GM10847 (cell line): ENCODE results near the gene ZMPSTE24.

Source experiments
- POLR2A ChIP-seq: IDR thresholded peaks from 2 replicates; pipeline ENCODE4 v1.6.1; 2011; ENCODE audit not compliant: insufficient read length; ENCODE audit errors: extremely low read depth

ZMPSTE24 gene

DNA sequence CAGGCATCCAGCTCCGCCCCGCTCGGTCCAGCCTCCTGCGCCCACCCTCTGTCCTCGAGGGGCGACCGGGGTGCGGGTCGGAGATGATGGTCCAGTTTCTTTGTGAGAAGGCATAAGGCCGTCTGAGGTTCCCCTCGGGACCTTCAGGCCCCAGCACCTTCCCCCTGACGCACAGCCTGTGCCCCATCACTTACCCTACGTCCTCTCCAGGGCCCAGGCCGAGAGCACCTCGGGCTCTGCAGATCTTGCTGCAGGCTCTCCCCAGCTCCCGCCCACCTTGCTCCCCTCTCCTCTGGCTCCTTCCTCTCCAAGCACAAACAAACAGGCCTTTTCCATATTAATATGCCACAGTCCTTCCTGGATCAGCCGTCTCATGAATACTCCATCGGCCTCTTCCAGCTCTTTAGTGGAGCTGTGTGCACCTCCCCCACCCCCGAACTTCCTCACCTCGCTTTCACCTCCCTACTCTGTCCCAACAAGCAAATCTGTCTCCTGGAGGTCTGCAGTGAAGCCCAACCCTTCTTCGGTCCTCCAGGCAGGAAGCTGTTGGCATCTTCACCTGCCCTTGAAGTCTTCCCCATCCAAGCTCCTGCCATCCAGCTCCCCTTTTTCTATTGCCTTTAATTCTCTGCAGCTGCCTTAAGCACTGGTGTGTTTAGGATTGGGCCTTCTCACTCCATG is 59.5 kb downstream of the ZMPSTE24 start:
- no peak for TF ChIP-seq POLR2A

DNA sequence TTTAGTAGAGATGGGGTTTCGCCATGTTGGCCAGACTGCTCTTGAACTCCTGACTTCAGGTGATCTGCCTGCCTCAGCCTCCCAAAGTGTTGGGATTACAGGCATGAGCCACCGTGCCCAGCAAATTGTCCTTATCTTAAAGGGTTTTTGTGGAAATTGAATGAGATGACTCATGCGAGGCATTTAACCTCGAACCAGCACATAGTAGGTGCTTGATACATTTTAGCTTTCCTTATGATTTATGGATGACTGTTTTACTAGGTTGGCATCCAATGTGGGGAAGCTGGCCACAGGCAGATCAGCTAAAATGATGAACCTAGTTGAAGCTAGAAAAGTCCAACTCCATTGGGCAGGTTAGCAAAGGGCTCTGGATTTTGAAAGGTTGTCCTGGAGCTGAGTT is 60.4 kb downstream of the ZMPSTE24 start:
- no peak for TF ChIP-seq POLR2A

- no peak for TF ChIP-seq POLR2A
These were observed 61.1 kb downstream of the ZMPSTE24 start for GRCh38 chr1:40318970-40319621.

GRCh38 chr1:40332695-40333094 is 74.7 kb downstream of the ZMPSTE24 start:
- no peak for TF ChIP-seq POLR2A

- TF ChIP-seq POLR2A, result no peak
These were observed 79.4 kb downstream of the ZMPSTE24 start for GRCh38 chr1:40337443-40337842.

DNA sequence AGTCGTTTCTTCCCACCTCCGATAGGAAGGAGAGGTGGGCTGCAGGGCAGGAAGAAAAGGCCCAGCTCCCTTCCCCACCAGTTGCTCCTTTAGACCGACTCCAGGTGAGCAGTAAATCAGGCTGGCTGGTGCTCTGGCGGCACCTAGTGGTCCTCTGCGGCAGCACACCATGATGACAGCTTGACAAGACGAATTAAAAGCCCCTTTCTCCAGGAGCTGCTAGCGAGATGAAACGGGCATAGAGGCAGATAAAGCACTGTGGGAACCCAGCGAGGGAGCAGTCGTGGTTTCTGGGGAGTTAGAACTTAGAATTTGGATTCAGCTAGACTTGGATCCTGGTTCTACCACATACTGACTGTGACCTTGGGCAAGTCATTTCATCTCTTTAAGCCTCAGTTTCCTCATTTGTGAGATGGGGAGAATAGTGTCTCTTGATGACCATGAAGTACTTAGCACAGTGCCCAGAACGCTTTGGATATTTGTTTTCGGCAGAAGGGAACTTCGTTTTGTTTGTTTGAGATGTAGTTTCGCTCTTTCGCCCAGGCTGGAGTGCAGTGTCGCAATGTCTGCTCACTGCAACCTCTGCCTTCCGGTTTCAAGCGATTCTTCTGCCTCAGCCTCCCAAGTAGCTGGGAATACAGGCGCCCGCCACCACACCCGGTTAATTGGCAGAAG is 80.8 kb downstream of the ZMPSTE24 start:
- no peak for TF ChIP-seq POLR2A

GRCh38 chr1:40339420-40340323 is 81.6 kb downstream of the ZMPSTE24 start:
- no peak for TF ChIP-seq POLR2A

DNA sequence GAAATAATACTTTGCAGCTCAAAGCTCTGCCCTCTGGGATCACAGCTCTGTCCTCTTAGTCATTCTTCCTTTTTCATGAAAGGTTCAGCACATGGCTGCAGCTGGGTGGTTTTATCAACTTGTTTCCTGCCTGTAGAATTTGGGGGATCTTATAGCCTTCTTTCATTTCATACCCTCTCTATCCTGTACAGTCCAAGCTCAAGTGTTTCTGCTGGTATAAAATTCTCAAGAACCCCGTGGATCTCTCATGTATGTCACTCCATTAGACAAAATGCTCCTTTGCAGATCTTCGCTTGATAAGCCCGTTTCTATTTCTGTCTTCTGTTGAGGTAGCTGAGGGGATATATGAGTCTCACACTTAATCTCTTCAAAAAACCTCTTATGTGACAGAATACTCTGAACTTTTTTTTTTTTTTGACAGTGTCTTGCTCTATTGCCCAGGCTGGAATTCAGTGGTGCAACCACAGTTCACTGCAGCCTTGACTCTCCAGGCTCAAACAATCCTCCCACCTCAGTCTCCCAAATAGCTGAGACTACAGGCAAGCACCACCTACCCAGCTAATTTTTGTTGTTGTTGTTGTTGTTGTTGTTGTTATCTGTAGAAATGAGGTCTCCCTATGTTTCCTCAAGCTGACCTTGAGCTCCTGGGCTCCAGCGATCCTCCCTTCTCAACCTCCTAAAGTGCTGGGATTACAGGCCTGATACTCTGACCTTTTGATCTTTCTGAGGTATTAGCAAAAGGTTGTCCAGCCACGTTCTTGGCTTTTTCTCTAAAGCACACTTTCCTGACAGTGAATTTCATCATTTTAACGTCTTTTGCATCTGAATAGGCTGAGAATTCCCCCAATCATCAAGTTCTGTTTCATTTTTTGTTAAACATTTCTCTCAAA is 83.7 kb downstream of the ZMPSTE24 start:
- no peak for TF ChIP-seq POLR2A
